Frontal cortex (tissue), 4 donors: Measurements from ENCODE around the gene FAM20C. TPM values are rescaled to one million over a fixed set of nuclear protein-coding genes. Genes with fewer than 3 reads are reported as not detected.
"Not testable (repeated sequence)": the region's sequence is repeated elsewhere in the genome, so short reads cannot be mapped to it uniquely, and the experiment has no call there.

Experiments used
- DNase-seq, 2 donors: peaks; one replicate each; pipeline ENCODE4 v3.0.0; 2012; ENCODE audit warnings: low spot score in 2 of 2
- FAIRE-seq: peaks from 2 replicates; lab custom pipeline; 2012; peaks lifted over from hg19 to GRCh38; lab: Jason Lieb, UNC
- total RNA-seq: library from RNA; depleted of rRNA; stranded (reverse); fragments of >200 nt; gene quantifications from one replicate; pipeline ENCODE4 v1.2.3, GENCODE V29; 2014
- donor health status: control.
- donor health status: control.
- donor health status: control.

FAM20C gene
- total RNA-seq, 1 donor from 2014 or later = 19.6 TPM

GRCh38 chr7:234051-234707 is 41.8 kb downstream of the FAM20C start:
- DNase-seq = no peak
- no peak for FAIRE-seq

- FAIRE-seq (no peak), DNase-seq (no peak)
Observed at GRCh38 chr7:234708-235553, 42.6 kb downstream of the FAM20C start.

GRCh38 chr7:235576-236395 is 43.4 kb downstream of the FAM20C start:
- DNase-seq (no peak), FAIRE-seq (no peak)

GRCh38 chr7:236967-237366 is 44.6 kb downstream of the FAM20C start:
- FAIRE-seq (no peak), DNase-seq (no peak)

GRCh38 chr7:237385-237784 is 45.0 kb downstream of the FAM20C start:
- DNase-seq = no peak
- no peak for FAIRE-seq

GRCh38 chr7:240146-240676 is 47.8 kb downstream of the FAM20C start:
- FAIRE-seq = no peak
- DNase-seq = no peak

GRCh38 chr7:240887-241421 is 48.6 kb downstream of the FAM20C start:
- no peak for DNase-seq
- FAIRE-seq = no peak

- FAIRE-seq (no peak), DNase-seq (no peak)
Observed at GRCh38 chr7:241513-241912, 49.1 kb downstream of the FAM20C start.

- not testable (repeated sequence) for DNase-seq, FAIRE-seq
Observed at GRCh38 chr7:242826-243579, 50.6 kb downstream of the FAM20C start.

- not testable (repeated sequence) for FAIRE-seq, DNase-seq
Observed at GRCh38 chr7:243580-243978, 51.2 kb downstream of the FAM20C start.

GRCh38 chr7:244974-245373 is 52.6 kb downstream of the FAM20C start:
- FAIRE-seq (no peak), DNase-seq (no peak)

- FAIRE-seq (no peak), DNase-seq (no peak)
Observed at GRCh38 chr7:245574-246295, 53.4 kb downstream of the FAM20C start.

GRCh38 chr7:246451-246850 is 54.1 kb downstream of the FAM20C start:
- FAIRE-seq (no peak), DNase-seq (no peak)

- no peak for DNase-seq
- FAIRE-seq = no peak
Observed at GRCh38 chr7:247181-247580, 54.8 kb downstream of the FAM20C start.

- FAIRE-seq = no peak
Observed at GRCh38 chr7:247636-248035, 55.3 kb downstream of the FAM20C start.

GRCh38 chr7:248732-249435 is 56.5 kb downstream of the FAM20C start:
- DNase-seq = no peak
- no peak for FAIRE-seq

More at GRCh38 chr7:247636-248035, 55.3 kb downstream of the FAM20C start:
- no peak for DNase-seq

GRCh38 chr7:249989-250388 is 57.6 kb downstream of the FAM20C start:
- FAIRE-seq = no peak
- no peak for DNase-seq

- FAIRE-seq = no peak
- DNase-seq = no peak
Observed at GRCh38 chr7:250523-250922, 58.2 kb downstream of the FAM20C start.
